ENCODE measurements around the gene CLEC4F.
"Not testable (repeated sequence)": the region's sequence is repeated elsewhere in the genome, so short reads cannot be mapped to it uniquely, and the experiment has no call there.

The CLEC4F gene

DNA sequence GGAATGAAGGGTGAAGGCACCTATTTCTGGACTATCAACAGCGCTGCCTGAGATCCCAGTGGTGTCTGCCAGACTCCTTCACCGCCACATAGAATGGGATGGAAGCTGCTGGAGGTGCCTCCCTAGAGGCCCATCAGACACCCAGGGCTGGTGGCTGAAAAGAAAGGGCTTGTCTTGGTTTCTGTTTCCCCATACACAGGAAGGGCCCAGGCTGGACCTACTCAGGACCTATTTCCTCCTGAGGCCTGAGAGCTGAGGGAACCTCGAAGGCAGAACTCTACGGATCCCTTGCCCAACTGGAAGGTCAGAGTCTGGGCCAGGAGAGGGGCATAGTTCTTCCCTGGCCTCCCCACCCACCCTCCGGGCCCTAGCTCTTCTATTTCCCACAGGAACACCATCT lies 2.9 kb upstream of the CLEC4F start:
- no peak for DNase-seq

DNA sequence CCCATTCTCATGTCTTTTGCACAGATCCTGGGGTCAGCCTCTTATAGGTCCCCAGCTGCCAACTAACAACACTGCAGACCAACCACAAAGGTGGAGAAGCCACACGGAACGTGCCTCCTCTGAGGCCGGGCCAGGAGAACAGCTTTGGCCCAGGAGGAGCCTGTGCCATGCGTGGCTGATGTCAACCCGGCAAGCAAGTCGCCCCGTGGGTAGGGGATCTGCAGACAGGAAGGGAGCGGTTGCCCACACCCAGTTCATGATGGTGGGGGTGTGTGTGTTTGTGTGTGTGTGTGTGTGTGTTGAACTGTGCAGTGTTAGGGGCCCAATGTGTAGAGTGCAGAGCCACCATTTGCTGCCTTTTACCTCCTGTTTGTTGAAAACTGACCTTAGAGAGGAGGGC lies 2.4 kb upstream of the CLEC4F start:
- no peak for DNase-seq

DNA sequence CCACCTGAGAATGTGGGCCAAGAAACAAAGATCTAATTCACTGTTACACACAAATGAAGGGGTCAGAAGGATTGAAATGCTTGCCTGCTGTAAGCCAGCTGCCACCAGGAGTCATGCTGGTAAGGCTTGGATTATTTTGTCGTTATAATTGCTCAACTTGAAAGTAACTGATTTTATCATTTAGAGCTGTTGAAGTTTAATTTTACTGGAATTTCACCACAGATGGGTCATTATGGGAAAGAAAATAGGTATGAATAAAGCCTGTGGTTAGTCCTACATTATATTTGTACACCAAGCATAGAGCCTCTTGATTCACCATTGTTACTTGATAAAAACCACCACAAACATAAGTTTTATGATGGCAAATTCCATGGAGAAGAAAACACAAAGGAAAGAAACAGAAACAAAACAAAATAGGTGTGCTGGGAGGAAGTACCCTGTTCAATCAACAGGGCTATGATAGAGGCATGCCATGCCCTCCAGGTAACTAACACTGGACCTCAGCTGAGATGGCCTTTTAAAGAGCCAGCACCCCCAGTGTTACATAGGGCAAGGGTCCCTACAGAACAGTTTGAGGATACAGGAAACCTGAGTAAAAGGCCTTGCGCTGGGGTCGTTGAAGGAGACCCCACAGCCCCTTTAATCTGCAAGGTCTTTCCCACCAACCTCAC lies 3.0 kb downstream of the CLEC4F start:
- DNase-seq, result no peak

- no peak for DNase-seq
Observed at GRCh38 chr2:70816726-70817125, 3.7 kb downstream of the CLEC4F start.

DNA sequence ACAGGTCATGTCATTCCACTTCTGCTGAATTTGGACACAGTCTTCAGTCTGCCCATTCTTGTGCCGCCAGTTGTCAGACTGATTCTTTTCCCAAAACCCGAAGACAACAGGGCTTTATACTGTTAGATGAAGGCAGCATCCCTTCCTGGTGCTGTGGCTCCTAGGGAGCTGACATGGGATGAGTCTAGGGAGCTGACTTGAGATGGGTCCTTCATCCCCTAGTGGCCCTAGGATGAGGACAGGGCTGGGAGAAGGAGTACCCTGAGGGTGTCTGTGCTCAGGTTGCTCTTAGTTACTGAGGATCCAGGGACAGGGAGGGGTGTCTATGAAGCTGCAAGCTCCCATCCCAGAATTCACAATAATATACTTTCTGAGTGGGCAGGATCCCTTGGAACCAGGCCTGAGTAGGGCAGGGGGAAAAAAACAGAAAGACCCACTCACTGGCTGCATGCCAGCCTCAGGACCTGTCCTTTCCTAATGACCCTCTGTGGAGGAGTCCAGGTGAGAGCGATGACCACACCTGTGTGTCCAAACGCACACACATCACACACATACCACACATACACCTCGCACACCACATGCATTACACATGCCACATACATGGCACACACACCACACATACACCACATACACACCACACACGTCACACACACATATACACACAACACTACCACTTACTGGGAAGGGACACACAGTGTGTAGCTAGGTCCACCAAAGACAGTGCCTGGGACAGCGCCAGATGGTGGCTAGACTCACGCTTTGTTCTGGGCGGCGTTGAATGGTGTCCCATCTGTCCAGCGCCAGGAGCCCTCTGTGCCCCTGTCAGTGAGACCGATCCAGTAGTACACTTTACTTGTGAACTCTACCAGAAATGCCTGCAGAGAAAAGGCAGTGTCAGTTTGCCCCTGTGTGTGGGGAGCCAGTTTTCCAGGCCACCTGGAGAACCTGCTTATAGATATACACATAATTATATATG lies 11.1 kb downstream of the CLEC4F start:
- no peak for DNase-seq

DNA sequence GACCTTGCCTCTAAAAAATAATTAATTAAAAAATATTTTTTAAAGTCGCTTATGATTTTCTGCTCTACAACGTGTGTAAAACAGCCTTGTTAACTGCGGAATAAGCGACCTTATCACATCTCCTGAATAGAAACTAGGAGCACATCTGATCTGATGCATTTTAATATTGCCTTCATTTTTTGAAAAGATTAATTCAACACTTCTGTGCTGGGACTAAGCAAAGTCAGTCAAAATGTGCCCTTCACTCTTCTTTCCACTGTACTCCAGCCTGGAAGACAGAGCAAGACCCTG lies 12.6 kb downstream of the CLEC4F start:
- DNase-seq, result no peak

GRCh38 chr2:70807102-70807827 lies 13.1 kb downstream of the CLEC4F start:
- DNase-seq, result no peak

DNA sequence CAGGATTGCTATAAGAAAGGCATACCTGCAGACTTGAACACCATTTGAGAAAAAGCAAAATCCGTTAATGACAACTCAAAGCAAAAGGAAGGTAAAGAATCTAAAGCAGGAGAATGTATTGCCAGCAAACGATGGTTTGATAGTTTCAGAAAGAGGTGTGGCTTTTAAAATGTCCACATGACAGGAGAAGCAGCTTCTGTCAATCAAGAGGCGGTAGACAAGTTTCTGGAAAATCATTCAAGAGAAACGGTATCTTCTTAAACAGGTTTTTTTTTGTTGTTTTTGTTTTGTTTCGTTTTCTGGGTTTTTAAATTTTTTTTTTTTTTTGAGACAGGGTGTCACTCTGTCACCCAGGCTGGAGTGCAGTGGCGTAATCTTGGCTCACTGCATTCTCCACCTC lies 13.8 kb downstream of the CLEC4F start:
- no peak for DNase-seq

DNA sequence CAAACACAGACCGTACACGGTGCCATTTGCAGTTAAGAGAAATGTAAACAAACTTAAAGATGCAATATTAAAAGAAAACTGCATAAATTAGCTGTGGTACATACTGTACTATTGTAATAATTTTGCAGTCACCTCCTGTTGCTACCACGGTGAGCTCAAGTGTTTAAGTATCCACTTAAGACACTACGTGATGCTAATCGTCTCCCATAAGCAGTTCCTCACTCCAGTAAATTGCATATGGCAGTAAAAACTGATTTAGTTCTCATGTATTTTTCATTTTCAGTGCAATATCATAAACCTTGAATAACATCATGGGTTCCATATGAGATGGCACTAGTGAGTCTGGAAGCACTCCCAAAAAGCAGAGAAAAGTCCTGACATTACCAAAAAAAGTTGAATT lies 14.4 kb downstream of the CLEC4F start:
- no peak for DNase-seq

GRCh38 chr2:70801607-70802263 lies 18.7 kb downstream of the CLEC4F start:
- DNase-seq, result no peak

GRCh38 chr2:70799706-70800105 lies 20.7 kb downstream of the CLEC4F start:
- no peak for DNase-seq

GRCh38 chr2:70797996-70798395 lies 22.4 kb downstream of the CLEC4F start:
- not testable (repeated sequence) for DNase-seq

GRCh38 chr2:70797506-70797905 lies 22.9 kb downstream of the CLEC4F start:
- no peak for DNase-seq

DNA sequence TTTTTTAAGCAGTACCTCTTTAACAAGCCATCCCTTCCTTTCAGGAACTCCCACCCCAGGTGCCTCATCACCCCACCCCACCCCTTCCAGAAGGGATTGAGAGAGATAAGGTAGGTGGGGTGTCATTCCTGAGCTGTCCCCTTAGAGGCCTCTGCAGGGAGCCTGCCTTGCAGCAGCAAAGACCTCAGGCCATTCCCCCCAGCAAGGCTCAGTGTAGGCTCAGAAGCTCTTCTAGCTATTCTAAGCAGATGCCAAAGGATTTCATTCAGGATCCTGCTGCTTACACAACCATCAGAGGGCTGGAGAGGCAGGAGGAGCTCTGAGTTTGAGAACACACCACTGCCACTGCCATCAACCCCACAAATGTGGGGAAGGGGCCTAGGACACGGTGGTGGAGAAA lies 24.1 kb downstream of the CLEC4F start:
- DNase-seq, result no peak

- DNase-seq, result no peak
Observed at GRCh38 chr2:70795164-70795995, 25.0 kb downstream of the CLEC4F start.

DNA sequence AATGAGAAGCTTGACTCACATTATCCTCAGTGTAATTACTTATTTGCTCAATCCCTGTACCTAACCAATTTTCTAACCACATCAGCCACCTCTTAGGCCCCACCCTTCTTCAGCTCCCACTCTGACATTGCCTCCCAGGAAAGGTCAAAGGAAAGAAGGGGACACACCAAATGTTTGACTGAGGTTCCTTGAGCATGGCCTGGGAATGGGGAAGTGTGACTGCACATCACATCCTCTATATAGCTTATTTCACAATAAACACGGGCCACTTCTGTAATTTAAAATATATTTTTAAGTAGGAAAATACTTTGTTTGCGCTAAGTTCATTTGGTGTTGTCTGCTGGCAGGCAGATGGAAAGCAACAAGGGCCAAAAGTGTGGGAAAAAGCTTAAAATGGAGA lies 26.9 kb downstream of the CLEC4F start:
- DNase-seq, result no peak

- DNase-seq, result no peak
Observed at GRCh38 chr2:70790136-70790828, 30.1 kb downstream of the CLEC4F start, which contains the start of gene FIGLA. FIGLA (minus strand) TSS chr2:70790643; CDS start chr2:70790638, 5 bp downstream.

GRCh38 chr2:70789304-70790135 lies 30.9 kb downstream of the CLEC4F start:
- no peak for DNase-seq

DNA sequence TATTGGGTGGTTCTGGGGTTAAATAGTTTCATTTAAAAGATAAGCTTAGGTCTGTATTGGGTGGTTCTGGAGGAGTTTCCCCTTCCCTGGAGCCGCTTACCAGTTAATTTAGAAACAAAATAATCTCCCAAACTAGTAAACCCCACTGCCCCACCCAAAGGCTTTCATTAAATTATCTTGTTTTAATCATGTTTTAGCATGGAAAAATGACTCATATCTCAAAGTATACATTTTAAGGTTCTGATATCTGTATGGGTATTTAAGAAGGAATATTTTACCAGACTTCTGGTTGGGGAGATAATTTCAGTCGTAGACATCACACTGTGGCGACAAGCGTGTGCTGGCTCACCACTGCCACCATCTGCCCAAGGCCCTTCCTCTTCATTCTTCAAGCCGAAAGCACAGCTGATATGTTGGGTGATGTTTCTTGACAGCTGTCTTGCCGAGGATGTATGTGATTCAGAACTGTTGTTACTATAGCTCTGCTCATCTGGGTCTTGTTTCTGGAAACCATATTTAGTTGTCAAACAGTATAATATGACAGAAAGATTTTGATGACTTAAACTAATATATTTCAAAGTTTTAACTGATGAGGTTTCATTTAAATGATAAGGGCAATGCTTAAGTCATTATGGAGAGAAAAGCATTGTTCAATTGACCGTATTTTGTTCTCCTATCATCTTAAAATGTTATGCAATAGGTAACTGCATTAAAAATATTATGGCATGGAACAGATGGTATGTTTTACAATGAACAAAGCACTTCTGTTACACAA lies 35.1 kb downstream of the CLEC4F start:
- peak in 1 of 2 experiments; percentile 13 for DNase-seq

- no peak for DNase-seq
Observed at GRCh38 chr2:70784320-70784719, 36.1 kb downstream of the CLEC4F start.
